Lower leg skin (tissue), 3 donors: ENCODE measurements around the gene EME2.

Source experiments
- CTCF ChIP-seq, 3 donors: fragments of 450-650 bp; IDR thresholded peaks; one replicate each; pipeline ENCODE4 v1.5.1; 2016; ENCODE audit warnings: antibody characterized with exemption in 3 of 3, mild to moderate bottlenecking in 3 of 3, moderate library complexity in 2 of 3
- POLR2A ChIP-seq, 2 donors: fragments of 450-650 bp; IDR thresholded peaks; one replicate each; pipeline ENCODE4 v1.6.1; 2016 to 2017; ENCODE audit warnings: antibody characterized with exemption in 2 of 2, mild to moderate bottlenecking in 1 of 2, moderate library complexity in 1 of 2

GRCh38 chr16:1752853-1753252 lies 19.8 kb upstream of the EME2 start:
- TF ChIP-seq CTCF (IDR thresholded peaks at IDR 0.05): no peak
- no peak for TF ChIP-seq POLR2A (IDR thresholded peaks at IDR 0.05)
